Measurements from ENCODE around the gene RAB30. TPM values are rescaled to one million over a fixed set of nuclear protein-coding genes. Genes with fewer than 3 reads are reported as not detected.

The RAB30 gene
- total RNA-seq = 8.0 and 11.6 TPM in 2 replicates

GRCh38 chr11:83071567-83072349 lies at the start of gene RAB30:
RAB30 (minus strand) TSS chr11:83071897; CDS start chr11:82997316, 74,581 bp downstream.

Other genes starting within 250 kb of the RAB30 start
- 31.7 and 50.4 TPM in 2 replicates for gene PRCP, start 171.5 kb downstream of the RAB30 start, total RNA-seq
- gene DDIAS, start 170.2 kb downstream of the RAB30 start, total RNA-seq = 3.1 and 8.1 TPM in 2 replicates
- gene PCF11, start 85.2 kb upstream of the RAB30 start, total RNA-seq = 40.0 and 45.4 TPM in 2 replicates
- gene ANKRD42, start 121.8 kb upstream of the RAB30 start, total RNA-seq = 7.6 and 11.6 TPM in 2 replicates
- 52.3 and 69.4 TPM in 2 replicates for gene CCDC90B, start 214.5 kb upstream of the RAB30 start, total RNA-seq

Measured in uterine smooth muscle cell (primary cell).